GM23338 (cell line): ENCODE results near the gene PABPC1L. TPM values are rescaled to one million over a fixed set of nuclear protein-coding genes. Genes with fewer than 3 reads are reported as not detected.

Experiments
- ATAC-seq: fragments of 200-7000 bp; cut with Tn5 transposase; 3 replicates; pipeline ENCODE4 v1.9.1; 2020
- DNase-seq: peaks from one replicate; pipeline ENCODE4 v3.0.0-alpha.2; 2015; ENCODE audit warnings: low spot score
- H2AFZ ChIP-seq: fragments of 200-600 bp; sonication (generic); 2 replicates; pipeline ENCODE4 v1.8.0; 2016; ENCODE audit warnings: antibody characterized with exemption, mild to moderate bottlenecking, moderate library complexity
- H3F3A ChIP-seq: fragments of 200-600 bp; sonication (generic); replicated peaks from 2 replicates; pipeline ENCODE4 v1.8.0; 2017; ENCODE audit warnings: antibody characterized with exemption, mixed run types, low read depth
- H3K27ac ChIP-seq: fragments of 200-600 bp; sonication (generic); 2 replicates; pipeline ENCODE4 v1.6.1; 2016; ENCODE audit warnings: low read depth
- H3K27me3 ChIP-seq: fragments of 200-600 bp; sonication (generic); 2 replicates; pipeline ENCODE4 v1.8.0; 2016; ENCODE audit warnings: mild to moderate bottlenecking, mixed run types, moderate library complexity; ENCODE audit not compliant: insufficient read depth
- H3K36me3 ChIP-seq: fragments of 200-600 bp; sonication (generic); 2 replicates; pipeline ENCODE4 v1.8.0; 2016; ENCODE audit warnings: mild to moderate bottlenecking; ENCODE audit not compliant: insufficient read depth
- H3K4me1 ChIP-seq: fragments of 200-600 bp; sonication (generic); 2 replicates; pipeline ENCODE4 v1.8.0; 2016; ENCODE audit warnings: mild to moderate bottlenecking, moderate library complexity; ENCODE audit not compliant: insufficient read depth
- H3K4me2 ChIP-seq: fragments of 200-600 bp; sonication (generic); 2 replicates; pipeline ENCODE4 v1.7.1; 2017; ENCODE audit warnings: mixed run types
- H3K4me3 ChIP-seq: fragments of 200-600 bp; sonication (generic); 2 replicates; pipeline ENCODE4 v1.6.1; 2016; ENCODE audit warnings: mixed run types
- H3K79me2 ChIP-seq: fragments of 200-600 bp; sonication (generic); replicated peaks from 2 replicates; pipeline ENCODE4 v1.8.0; 2017; ENCODE audit warnings: mild to moderate bottlenecking; ENCODE audit not compliant: insufficient read depth
- H3K9me2 ChIP-seq: fragments of 200-600 bp; sonication (generic); 2 replicates; pipeline ENCODE4 v1.8.0; 2017; ENCODE audit not compliant: insufficient read depth
- H4K20me1 ChIP-seq: fragments of 200-600 bp; sonication (generic); replicated peaks from 2 replicates; pipeline ENCODE4 v1.8.0; 2017; ENCODE audit warnings: mild to moderate bottlenecking; ENCODE audit not compliant: insufficient read depth
- H3K27ac Mint-ChIP-seq: 2 replicates; pipeline ENCODE4 v1.8.0; 2020; ENCODE audit warnings: inconsistent platforms, mild to moderate bottlenecking, moderate library complexity, mixed read lengths
- H3K27me3 Mint-ChIP-seq: 3 replicates; pipeline ENCODE4 v1.8.0; 2022; ENCODE audit warnings: low read depth, mild to moderate bottlenecking, moderate library complexity, mixed read lengths, inconsistent platforms; ENCODE audit not compliant: insufficient read depth, poor library complexity
- H3K36me3 Mint-ChIP-seq: 3 replicates; pipeline ENCODE4 v1.8.0; 2021; ENCODE audit warnings: low read depth, mild to moderate bottlenecking, inconsistent platforms, moderate library complexity, mixed read lengths
- H3K4me1 Mint-ChIP-seq: 3 replicates; pipeline ENCODE4 v1.8.0; 2020; ENCODE audit warnings: mild to moderate bottlenecking, inconsistent platforms, mixed read lengths
- H3K4me3 Mint-ChIP-seq: 3 replicates; pipeline ENCODE4 v1.8.0; 2021; ENCODE audit warnings: moderate library complexity, mild to moderate bottlenecking, inconsistent platforms, mixed read lengths
- H3K9me3 Mint-ChIP-seq: 3 replicates; pipeline ENCODE4 v1.8.0; 2020; ENCODE audit warnings: moderate library complexity, mild to moderate bottlenecking, inconsistent platforms, mixed read lengths
- CREB1 ChIP-seq: fragments of 250-450 bp; sonication (Bioruptor Pico); IDR thresholded peaks from 2 replicates; pipeline ENCODE4 v1.5.0; 2020; ENCODE audit warnings: low read depth, mild to moderate bottlenecking, moderate library complexity
- EZH2 ChIP-seq: fragments of 200-600 bp; sonication (generic); IDR thresholded peaks from one replicate; pipeline ENCODE4 v1.8.0; 2017; ENCODE audit warnings: antibody characterized with exemption, mild to moderate bottlenecking, low read depth; ENCODE audit not compliant: unreplicated experiment
- EZH2phosphoT487 ChIP-seq: fragments of 200-600 bp; sonication (generic); IDR thresholded peaks from one replicate; pipeline ENCODE4 v1.8.1; 2018; ENCODE audit warnings: antibody characterized with exemption; ENCODE audit not compliant: unreplicated experiment
- JUNB ChIP-seq: IDR thresholded peaks from one replicate; pipeline ENCODE4 v1.6.1; 2016; ENCODE audit warnings: antibody characterized with exemption; ENCODE audit not compliant: unreplicated experiment
- NANOG ChIP-seq: IDR thresholded peaks from 2 replicates; pipeline ENCODE4 v1.6.1; 2016; ENCODE audit warnings: antibody characterized with exemption, borderline replicate concordance
- POLR2AphosphoS5 ChIP-seq: IDR thresholded peaks from 2 replicates; pipeline ENCODE4 v1.6.1; 2016; ENCODE audit warnings: antibody characterized with exemption, low read depth
- STAT1 ChIP-seq: IDR thresholded peaks from one replicate; pipeline ENCODE4 v1.6.1; 2016; ENCODE audit warnings: antibody characterized with exemption; ENCODE audit not compliant: unreplicated experiment
- ZNF114 ChIP-seq: fragments of 250-450 bp; sonication (Bioruptor Pico); IDR thresholded peaks from 2 replicates; pipeline ENCODE4 v1.5.0; 2020; ENCODE audit warnings: mild to moderate bottlenecking, moderate library complexity
- ZNF331 ChIP-seq: fragments of 250-450 bp; sonication (Bioruptor Pico); IDR thresholded peaks from 2 replicates; pipeline ENCODE4 v1.5.0; 2020; ENCODE audit warnings: low read depth, mild to moderate bottlenecking, moderate library complexity
- polyA plus RNA-seq: library from polyadenylated mRNA; unstranded; fragments of >200 nt; fragmentation: Nextera tagmentation; extraction: Ambion mirVana; gene quantifications from 2 replicates; pipeline ENCODE4 v1.2.1, GENCODE V29; 2016
- total RNA-seq: library from RNA; depleted of rRNA; stranded (reverse); fragments of >200 nt; shearing (Covaris generic); gene quantifications from 2 replicates; pipeline ENCODE4 v1.2.3, GENCODE V29; 2014
- TF ChIP-seq, protein P1 (sequence below): fragments of 250-450 bp; sonication (Bioruptor Pico); IDR thresholded peaks from 2 replicates; pipeline ENCODE4 v1.5.0; 2020; ENCODE audit warnings: mild to moderate bottlenecking, moderate library complexity
- TF ChIP-seq, protein P2 (sequence below): IDR thresholded peaks from one replicate; pipeline ENCODE4 v1.6.1; 2018; ENCODE audit warnings: antibody characterized with exemption; ENCODE audit not compliant: unreplicated experiment
- TF ChIP-seq, protein P3 (sequence below): IDR thresholded peaks from 2 replicates; pipeline ENCODE4 v1.6.1; 2016; ENCODE audit warnings: antibody characterized with exemption

PABPC1L gene
- total and polyA plus RNA-seq, 2 experiments from 2014 or later = 44.4 to 49.1 TPM

DNA sequence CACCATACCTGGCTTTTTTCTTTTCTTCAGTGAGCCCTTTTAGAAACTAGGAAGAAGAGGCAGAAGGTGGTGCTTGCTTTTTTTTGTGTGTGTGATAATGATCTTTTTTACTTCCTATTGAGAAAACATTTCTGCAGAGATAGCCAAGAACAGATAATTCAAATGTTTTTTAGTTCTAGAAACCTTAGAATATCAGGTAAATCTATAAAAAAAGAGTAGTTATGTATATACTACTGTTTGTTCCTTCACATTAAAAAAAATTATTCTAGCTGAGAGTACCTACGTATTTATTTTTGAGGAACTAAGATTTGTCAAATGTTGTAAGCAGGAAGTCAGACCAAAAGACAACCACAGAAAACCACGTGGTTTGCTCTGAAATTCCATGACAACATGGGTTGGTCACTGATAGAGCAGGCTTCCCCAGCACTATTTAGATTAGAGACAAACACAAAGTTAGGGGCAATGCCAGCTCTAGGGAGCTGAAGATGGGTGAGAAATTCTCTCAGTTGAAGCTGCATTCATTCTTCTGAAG lies 69.3 kb downstream of the PABPC1L start:
- TF ChIP-seq EZH2 (no peak), STAT1 (no peak), CREB1 (CRISPR knock-in tag) (no peak), EZH2phosphoT487 (no peak), JUNB (no peak), ZNF114 (CRISPR knock-in tag) (no peak), NANOG (no peak), POLR2AphosphoS5 (no peak), ZNF331 (no peak)
- TF ChIP-seq, protein P1, sequence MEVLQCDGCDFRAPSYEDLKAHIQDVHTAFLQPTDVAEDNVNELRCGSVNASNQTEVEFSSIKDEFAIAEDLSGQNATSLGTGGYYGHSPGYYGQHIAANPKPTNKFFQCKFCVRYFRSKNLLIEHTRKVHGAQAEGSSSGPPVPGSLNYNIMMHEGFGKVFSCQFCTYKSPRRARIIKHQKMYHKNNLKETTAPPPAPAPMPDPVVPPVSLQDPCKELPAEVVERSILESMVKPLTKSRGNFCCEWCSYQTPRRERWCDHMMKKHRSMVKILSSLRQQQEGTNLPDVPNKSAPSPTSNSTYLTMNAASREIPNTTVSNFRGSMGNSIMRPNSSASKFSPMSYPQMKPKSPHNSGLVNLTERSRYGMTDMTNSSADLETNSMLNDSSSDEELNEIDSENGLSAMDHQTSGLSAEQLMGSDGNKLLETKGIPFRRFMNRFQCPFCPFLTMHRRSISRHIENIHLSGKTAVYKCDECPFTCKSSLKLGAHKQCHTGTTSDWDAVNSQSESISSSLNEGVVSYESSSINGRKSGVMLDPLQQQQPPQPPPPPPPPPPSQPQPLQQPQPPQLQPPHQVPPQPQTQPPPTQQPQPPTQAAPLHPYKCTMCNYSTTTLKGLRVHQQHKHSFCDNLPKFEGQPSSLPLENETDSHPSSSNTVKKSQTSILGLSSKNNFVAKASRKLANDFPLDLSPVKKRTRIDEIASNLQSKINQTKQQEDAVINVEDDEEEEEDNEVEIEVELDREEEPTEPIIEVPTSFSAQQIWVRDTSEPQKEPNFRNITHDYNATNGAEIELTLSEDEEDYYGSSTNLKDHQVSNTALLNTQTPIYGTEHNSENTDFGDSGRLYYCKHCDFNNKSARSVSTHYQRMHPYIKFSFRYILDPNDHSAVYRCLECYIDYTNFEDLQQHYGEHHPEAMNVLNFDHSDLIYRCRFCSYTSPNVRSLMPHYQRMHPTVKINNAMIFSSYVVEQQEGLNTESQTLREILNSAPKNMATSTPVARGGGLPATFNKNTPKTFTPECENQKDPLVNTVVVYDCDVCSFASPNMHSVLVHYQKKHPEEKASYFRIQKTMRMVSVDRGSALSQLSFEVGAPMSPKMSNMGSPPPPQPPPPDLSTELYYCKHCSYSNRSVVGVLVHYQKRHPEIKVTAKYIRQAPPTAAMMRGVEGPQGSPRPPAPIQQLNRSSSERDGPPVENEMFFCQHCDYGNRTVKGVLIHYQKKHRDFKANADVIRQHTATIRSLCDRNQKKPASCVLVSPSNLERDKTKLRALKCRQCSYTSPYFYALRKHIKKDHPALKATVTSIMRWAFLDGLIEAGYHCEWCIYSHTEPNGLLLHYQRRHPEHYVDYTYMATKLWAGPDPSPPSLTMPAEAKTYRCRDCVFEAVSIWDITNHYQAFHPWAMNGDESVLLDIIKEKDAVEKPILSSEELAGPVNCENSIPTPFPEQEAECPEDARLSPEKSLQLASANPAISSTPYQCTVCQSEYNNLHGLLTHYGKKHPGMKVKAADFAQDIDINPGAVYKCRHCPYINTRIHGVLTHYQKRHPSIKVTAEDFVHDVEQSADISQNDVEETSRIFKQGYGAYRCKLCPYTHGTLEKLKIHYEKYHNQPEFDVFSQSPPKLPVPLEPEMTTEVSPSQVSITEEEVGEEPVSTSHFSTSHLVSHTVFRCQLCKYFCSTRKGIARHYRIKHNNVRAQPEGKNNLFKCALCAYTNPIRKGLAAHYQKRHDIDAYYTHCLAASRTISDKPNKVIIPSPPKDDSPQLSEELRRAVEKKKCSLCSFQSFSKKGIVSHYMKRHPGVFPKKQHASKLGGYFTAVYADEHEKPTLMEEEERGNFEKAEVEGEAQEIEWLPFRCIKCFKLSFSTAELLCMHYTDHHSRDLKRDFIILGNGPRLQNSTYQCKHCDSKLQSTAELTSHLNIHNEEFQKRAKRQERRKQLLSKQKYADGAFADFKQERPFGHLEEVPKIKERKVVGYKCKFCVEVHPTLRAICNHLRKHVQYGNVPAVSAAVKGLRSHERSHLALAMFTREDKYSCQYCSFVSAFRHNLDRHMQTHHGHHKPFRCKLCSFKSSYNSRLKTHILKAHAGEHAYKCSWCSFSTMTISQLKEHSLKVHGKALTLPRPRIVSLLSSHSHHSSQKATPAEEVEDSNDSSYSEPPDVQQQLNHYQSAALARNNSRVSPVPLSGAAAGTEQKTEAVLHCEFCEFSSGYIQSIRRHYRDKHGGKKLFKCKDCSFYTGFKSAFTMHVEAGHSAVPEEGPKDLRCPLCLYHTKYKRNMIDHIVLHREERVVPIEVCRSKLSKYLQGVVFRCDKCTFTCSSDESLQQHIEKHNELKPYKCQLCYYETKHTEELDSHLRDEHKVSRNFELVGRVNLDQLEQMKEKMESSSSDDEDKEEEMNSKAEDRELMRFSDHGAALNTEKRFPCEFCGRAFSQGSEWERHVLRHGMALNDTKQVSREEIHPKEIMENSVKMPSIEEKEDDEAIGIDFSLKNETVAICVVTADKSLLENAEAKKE = no peak
- TF ChIP-seq, protein P2, sequence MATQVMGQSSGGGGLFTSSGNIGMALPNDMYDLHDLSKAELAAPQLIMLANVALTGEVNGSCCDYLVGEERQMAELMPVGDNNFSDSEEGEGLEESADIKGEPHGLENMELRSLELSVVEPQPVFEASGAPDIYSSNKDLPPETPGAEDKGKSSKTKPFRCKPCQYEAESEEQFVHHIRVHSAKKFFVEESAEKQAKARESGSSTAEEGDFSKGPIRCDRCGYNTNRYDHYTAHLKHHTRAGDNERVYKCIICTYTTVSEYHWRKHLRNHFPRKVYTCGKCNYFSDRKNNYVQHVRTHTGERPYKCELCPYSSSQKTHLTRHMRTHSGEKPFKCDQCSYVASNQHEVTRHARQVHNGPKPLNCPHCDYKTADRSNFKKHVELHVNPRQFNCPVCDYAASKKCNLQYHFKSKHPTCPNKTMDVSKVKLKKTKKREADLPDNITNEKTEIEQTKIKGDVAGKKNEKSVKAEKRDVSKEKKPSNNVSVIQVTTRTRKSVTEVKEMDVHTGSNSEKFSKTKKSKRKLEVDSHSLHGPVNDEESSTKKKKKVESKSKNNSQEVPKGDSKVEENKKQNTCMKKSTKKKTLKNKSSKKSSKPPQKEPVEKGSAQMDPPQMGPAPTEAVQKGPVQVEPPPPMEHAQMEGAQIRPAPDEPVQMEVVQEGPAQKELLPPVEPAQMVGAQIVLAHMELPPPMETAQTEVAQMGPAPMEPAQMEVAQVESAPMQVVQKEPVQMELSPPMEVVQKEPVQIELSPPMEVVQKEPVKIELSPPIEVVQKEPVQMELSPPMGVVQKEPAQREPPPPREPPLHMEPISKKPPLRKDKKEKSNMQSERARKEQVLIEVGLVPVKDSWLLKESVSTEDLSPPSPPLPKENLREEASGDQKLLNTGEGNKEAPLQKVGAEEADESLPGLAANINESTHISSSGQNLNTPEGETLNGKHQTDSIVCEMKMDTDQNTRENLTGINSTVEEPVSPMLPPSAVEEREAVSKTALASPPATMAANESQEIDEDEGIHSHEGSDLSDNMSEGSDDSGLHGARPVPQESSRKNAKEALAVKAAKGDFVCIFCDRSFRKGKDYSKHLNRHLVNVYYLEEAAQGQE = no peak
- TF ChIP-seq, protein P3, sequence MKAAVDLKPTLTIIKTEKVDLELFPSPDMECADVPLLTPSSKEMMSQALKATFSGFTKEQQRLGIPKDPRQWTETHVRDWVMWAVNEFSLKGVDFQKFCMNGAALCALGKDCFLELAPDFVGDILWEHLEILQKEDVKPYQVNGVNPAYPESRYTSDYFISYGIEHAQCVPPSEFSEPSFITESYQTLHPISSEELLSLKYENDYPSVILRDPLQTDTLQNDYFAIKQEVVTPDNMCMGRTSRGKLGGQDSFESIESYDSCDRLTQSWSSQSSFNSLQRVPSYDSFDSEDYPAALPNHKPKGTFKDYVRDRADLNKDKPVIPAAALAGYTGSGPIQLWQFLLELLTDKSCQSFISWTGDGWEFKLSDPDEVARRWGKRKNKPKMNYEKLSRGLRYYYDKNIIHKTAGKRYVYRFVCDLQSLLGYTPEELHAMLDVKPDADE = no peak
- Histone ChIP-seq H3K4me2 (no peak overlapping the region), H3K36me3 (peaks cover 28% of the 10 kb centered on the region)

More for the DNA sequence above, 69.3 kb downstream of the PABPC1L start:
- H3K27me3 Mint-ChIP-seq = no peaks in the 10 kb centered on the region
- no peak overlapping the region for H3K27ac Mint-ChIP-seq
- peaks cover 41% of the 10 kb centered on the region; the same call in 2 of the 3 replicates for H3K36me3 Mint-ChIP-seq
- H3F3A ChIP-seq = no peaks in the 10 kb centered on the region
- no peaks in the 10 kb centered on the region for H3K79me2 ChIP-seq
- H3K4me1 ChIP-seq = no peaks in the 10 kb centered on the region
- peaks cover 5% of the 10 kb centered on the region; the same call in 1 of the 2 replicates for H4K20me1 ChIP-seq
- DNase-seq (no peak), ATAC-seq (no peak)
- H3K4me1 Mint-ChIP-seq = no peaks in the 10 kb centered on the region
- 0 out of 2 replicates have a peak overlapping the region, but pooled peaks have one; percentile 45 for H3K27ac ChIP-seq
- no peaks in the 10 kb centered on the region for H3K9me3 Mint-ChIP-seq
- H3K27me3 ChIP-seq = no peaks in the 10 kb centered on the region
- no peak overlapping the region for H2AFZ ChIP-seq
- no peak overlapping the region for H3K4me3 ChIP-seq
- no peak overlapping the region for H3K4me3 Mint-ChIP-seq
- H3K9me2 ChIP-seq = no peaks in the 10 kb centered on the region
